Endodermal cell (in vitro differentiated cells): ENCODE results near the gene SPNS1. TPM values are rescaled to one million over a fixed set of nuclear protein-coding genes. Genes with fewer than 3 reads are reported as not detected.

Source experiments
- DNase-seq: peaks from one replicate; pipeline ENCODE4 v3.0.0-alpha.2; 2017
- H3K27ac ChIP-seq: 2 replicates; pipeline ENCODE4 v1.5.1; 2013; ENCODE audit warnings: mild to moderate bottlenecking, low read depth, low read length, moderate library complexity
- H3K27me3 ChIP-seq: 2 replicates; pipeline ENCODE4 v1.6.1; 2013; ENCODE audit warnings: mild to moderate bottlenecking, low read length, moderate library complexity; ENCODE audit not compliant: insufficient read depth, control insufficient read depth, poor library complexity, severe bottlenecking
- H3K36me3 ChIP-seq: 2 replicates; pipeline ENCODE4 v1.7.0; 2013; ENCODE audit warnings: mild to moderate bottlenecking, low read length, moderate library complexity; ENCODE audit not compliant: control insufficient read depth, insufficient read depth
- H3K4me1 ChIP-seq: one replicate; pipeline ENCODE4 v1.7.0; 2013; ENCODE audit warnings: low read length; ENCODE audit not compliant: control insufficient read depth, insufficient read depth
- H3K4me3 ChIP-seq: 2 replicates; pipeline ENCODE4 v1.5.1; 2013; ENCODE audit warnings: mild to moderate bottlenecking, low read length, moderate library complexity
- H3K9ac ChIP-seq: 2 replicates; pipeline ENCODE4 v1.6.1; 2013; ENCODE audit warnings: mild to moderate bottlenecking, low read length, moderate library complexity; ENCODE audit not compliant: poor library complexity, severe bottlenecking; ENCODE audit errors: extremely low read depth
- H3K9me3 ChIP-seq: 2 replicates; pipeline ENCODE4 v1.6.1; 2013; ENCODE audit warnings: mild to moderate bottlenecking, low read length, moderate library complexity; ENCODE audit not compliant: control insufficient read depth
- H3K27ac Mint-ChIP-seq: 2 replicates; pipeline ENCODE4 v1.8.0; 2020; ENCODE audit warnings: mixed read lengths
- H3K27me3 Mint-ChIP-seq: 2 replicates; pipeline ENCODE4 v1.8.0; 2021; ENCODE audit warnings: mild to moderate bottlenecking, mixed read lengths; ENCODE audit not compliant: insufficient read depth
- H3K36me3 Mint-ChIP-seq: 2 replicates; pipeline ENCODE4 v1.8.0; 2020; ENCODE audit warnings: low read depth, mixed read lengths
- H3K4me1 Mint-ChIP-seq: 2 replicates; pipeline ENCODE4 v1.8.0; 2020; ENCODE audit warnings: mixed read lengths
- H3K4me3 Mint-ChIP-seq: 2 replicates; pipeline ENCODE4 v1.8.0; 2020; ENCODE audit warnings: mild to moderate bottlenecking, moderate library complexity, mixed read lengths
- H3K9me3 Mint-ChIP-seq: 2 replicates; pipeline ENCODE4 v1.8.0; 2020; ENCODE audit warnings: mild to moderate bottlenecking, mixed read lengths
- CTCF ChIP-seq: fragments of 200-600 bp; sonication (generic); conservative IDR thresholded peaks from 2 replicates; pipeline ENCODE4 v1.5.0; 2021; ENCODE audit warnings: antibody characterized with exemption, mild to moderate bottlenecking
- WGBS, 2 experiments: methylation state at CpG; one replicate each; pipeline versions ENCODE4 v1.1.5 to v1.1.7; 2013; ENCODE audit warnings: missing lambda C conversion rate in 2 of 2, mixed read lengths in 1 of 2; ENCODE audit not compliant: insufficient coverage in 1 of 2, insufficient read length in 1 of 2; 5-methylcytosine and 5-hydroxymethylcytosine counted together
- total RNA-seq, 2 donors: library from RNA; stranded (reverse); fragmentation: NEBNext Ultra II Directional in 1 of 2; extraction: Animal tissue kit (Norgen Biotek cat#: 25700) in 1 of 2; gene quantifications; 2 replicates in 1 of 2; 3 replicates in 1 of 2; pipeline ENCODE4 v1.2.1, GENCODE V29; 2021

Gene SPNS1
- total RNA-seq, 2 donors from 2014 or later, result 54.9 to 55.2 TPM

- Mint-ChIP-seq H3K4me3 (no peak within 1 kb of the TSS), H3K27me3 (peaks cover 12% of the 10 kb centered on the region), H3K36me3 (no peaks in the 10 kb centered on the region), H3K4me1 (peaks cover 6% of the 10 kb centered on the region), H3K9me3 (no peaks in the 10 kb centered on the region), H3K27ac (peak within 1 kb of the TSS; percentile 69)
- WGBS, 2 experiments, result 93 to 96% methylated on average over 3 to 8 of the region's 10 CpGs
- Histone ChIP-seq H3K27ac (peak within 1 kb of the TSS; percentile 44), H3K4me1 (no peaks in the 10 kb centered on the region), H3K9ac (no peak within 1 kb of the TSS), H3K36me3 (no peaks in the 10 kb centered on the region), H3K4me3 (no peak within 1 kb of the TSS), H3K9me3 (no peaks in the 10 kb centered on the region), H3K27me3 (no peaks in the 10 kb centered on the region)
- DNase-seq, result no peak
- TF ChIP-seq CTCF, result no peak
Observed at GRCh38 chr16:28931801-28932225, 42.8 kb upstream of the SPNS1 start, which contains the start of gene CD19. CD19 (plus strand) TSS chr16:28931971; CDS start chr16:28932001, 30 bp downstream.

DNA sequence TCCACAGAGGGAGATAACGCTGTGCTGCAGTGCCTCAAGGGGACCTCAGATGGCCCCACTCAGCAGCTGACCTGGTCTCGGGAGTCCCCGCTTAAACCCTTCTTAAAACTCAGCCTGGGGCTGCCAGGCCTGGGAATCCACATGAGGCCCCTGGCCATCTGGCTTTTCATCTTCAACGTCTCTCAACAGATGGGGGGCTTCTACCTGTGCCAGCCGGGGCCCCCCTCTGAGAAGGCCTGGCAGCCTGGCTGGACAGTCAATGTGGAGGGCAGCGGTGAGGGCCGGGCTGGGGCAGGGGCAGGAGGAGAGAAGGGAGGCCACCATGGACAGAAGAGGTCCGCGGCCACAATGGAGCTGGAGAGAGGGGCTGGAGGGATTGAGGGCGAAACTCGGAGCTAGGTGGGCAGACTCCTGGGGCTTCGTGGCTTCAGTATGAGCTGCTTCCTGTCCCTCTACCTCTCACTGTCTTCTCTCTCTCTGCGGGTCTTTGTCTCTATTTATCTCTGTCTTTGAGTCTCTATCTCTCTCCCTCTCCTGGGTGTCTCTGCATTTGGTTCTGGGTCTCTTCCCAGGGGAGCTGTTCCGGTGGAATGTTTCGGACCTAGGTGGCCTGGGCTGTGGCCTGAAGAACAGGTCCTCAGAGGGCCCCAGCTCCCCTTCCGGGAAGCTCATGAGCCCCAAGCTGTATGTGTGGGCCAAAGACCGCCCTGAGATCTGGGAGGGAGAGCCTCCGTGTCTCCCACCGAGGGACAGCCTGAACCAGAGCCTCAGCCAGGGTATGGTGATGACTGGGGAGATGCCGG, 42.0 kb upstream of the SPNS1 start:
- Mint-ChIP-seq H3K4me3 (no peak overlapping the region), H3K9me3 (no peaks in the 10 kb centered on the region), H3K36me3 (no peaks in the 10 kb centered on the region), H3K4me1 (peaks cover 6% of the 10 kb centered on the region), H3K27ac (peak overlapping the region; percentile 32), H3K27me3 (peaks cover 12% of the 10 kb centered on the region)
- Histone ChIP-seq H3K9me3 (no peaks in the 10 kb centered on the region), H3K27ac (no peak overlapping the region), H3K4me1 (no peaks in the 10 kb centered on the region), H3K9ac (no peak overlapping the region), H3K36me3 (no peaks in the 10 kb centered on the region), H3K4me3 (no peak overlapping the region), H3K27me3 (no peaks in the 10 kb centered on the region)
- TF ChIP-seq CTCF, result no peak
- 92% methylated on average over 9 to 20 of the region's 20 CpGs for WGBS, 2 experiments
- no peak for DNase-seq

- Histone ChIP-seq H3K9ac (no peak overlapping the region), H3K4me3 (no peak overlapping the region), H3K36me3 (no peaks in the 10 kb centered on the region), H3K9me3 (no peaks in the 10 kb centered on the region), H3K27ac (no peak overlapping the region), H3K4me1 (no peaks in the 10 kb centered on the region), H3K27me3 (no peaks in the 10 kb centered on the region)
- H3K9me3 Mint-ChIP-seq, result no peaks in the 10 kb centered on the region
- no peak for TF ChIP-seq CTCF
- peaks cover 10% of the 10 kb centered on the region for H3K27me3 Mint-ChIP-seq
- H3K36me3 Mint-ChIP-seq, result no peaks in the 10 kb centered on the region
- no peak overlapping the region for H3K27ac Mint-ChIP-seq
- H3K4me1 Mint-ChIP-seq, result peaks cover 6% of the 10 kb centered on the region
- no peak for DNase-seq
- no peak overlapping the region for H3K4me3 Mint-ChIP-seq
- WGBS, 2 experiments, result 84 to 88% methylated on average over 7 to 8 of the region's 8 CpGs
Observed at GRCh38 chr16:28933171-28933570, 41.4 kb upstream of the SPNS1 start.
